Fibroblast of pulmonary artery (primary cell): ENCODE data around the gene DGKQ.
"Not testable (repeated sequence)": the region's sequence is repeated elsewhere in the genome, so short reads cannot be mapped to it uniquely, and the experiment has no call there.

Source experiments
- DNase-seq: peaks from one replicate; pipeline ENCODE4 v3.0.0-alpha.2; 2010; ENCODE audit warnings: low read depth
- H3K4me3 ChIP-seq: replicated peaks from 2 replicates; pipeline ENCODE4 v1.5.1; 2011; ENCODE audit warnings: low read depth, mild to moderate bottlenecking, control low read depth, low read length, moderate library complexity
- CTCF ChIP-seq: IDR thresholded peaks from 2 replicates; pipeline ENCODE4 v1.5.1; 2011; ENCODE audit warnings: mild to moderate bottlenecking, control low read depth, low read length, inconsistent platforms; ENCODE audit errors: missing control alignments

The DGKQ gene

GRCh38 chr4:921830-922331, 51.5 kb downstream of the DGKQ start:
- H3K4me3 ChIP-seq: no peak overlapping the region
- no peak for TF ChIP-seq CTCF
- DNase-seq: no peak

- DNase-seq, H3K4me3 ChIP-seq: not testable (repeated sequence)
Observed at GRCh38 chr4:919004-919680, 54.2 kb downstream of the DGKQ start.

GRCh38 chr4:918591-918990, 54.8 kb downstream of the DGKQ start:
- H3K4me3 ChIP-seq, DNase-seq: not testable (repeated sequence)

- no peak overlapping the region for H3K4me3 ChIP-seq
- no peak for TF ChIP-seq CTCF
- no peak for DNase-seq
Observed at GRCh38 chr4:917992-918391, 55.4 kb downstream of the DGKQ start.

GRCh38 chr4:917466-917865, 55.9 kb downstream of the DGKQ start:
- H3K4me3 ChIP-seq: no peak overlapping the region
- DNase-seq: no peak
- TF ChIP-seq CTCF: no peak

GRCh38 chr4:915595-915994, 57.8 kb downstream of the DGKQ start:
- no peak overlapping the region for H3K4me3 ChIP-seq
- peak; percentile 30 for DNase-seq
- no peak for TF ChIP-seq CTCF

- no peak for TF ChIP-seq CTCF
- DNase-seq: no peak
- H3K4me3 ChIP-seq: no peak overlapping the region
Observed at GRCh38 chr4:915041-915474, 58.3 kb downstream of the DGKQ start.

GRCh38 chr4:914531-914930, 58.8 kb downstream of the DGKQ start:
- no peak for TF ChIP-seq CTCF
- no peak for DNase-seq
- no peak overlapping the region for H3K4me3 ChIP-seq
